Liver (tissue), 9 donors: ENCODE results near the gene CENPN. TPM values are rescaled to one million over a fixed set of nuclear protein-coding genes. Genes with fewer than 3 reads are reported as not detected.

Source experiments
- DNase-seq: peaks from one replicate; pipeline ENCODE4 v3.0.0-alpha.2; 2017; ENCODE audit warnings: low spot score
- H3K27ac ChIP-seq, 2 donors: one replicate each; pipeline ENCODE4 v1.7.0; 2013; ENCODE audit warnings: inconsistent platforms in 2 of 2, low read length in 2 of 2, control low read depth in 1 of 2, low read depth in 1 of 2, mild to moderate bottlenecking in 1 of 2
- H3K27me3 ChIP-seq, 4 donors: one replicate each; pipeline versions ENCODE4 v1.6.1 to v1.7.0; 2013; ENCODE audit warnings: low read length in 3 of 4, inconsistent platforms in 1 of 4, mild to moderate bottlenecking in 1 of 4, moderate library complexity in 1 of 4; ENCODE audit not compliant: control insufficient read depth in 4 of 4, insufficient read depth in 4 of 4
- H3K36me3 ChIP-seq, 4 donors: one replicate each; pipeline versions ENCODE4 v1.6.1 to v1.7.0; 2013; ENCODE audit warnings: low read length in 3 of 4, mild to moderate bottlenecking in 3 of 4, low read depth in 1 of 4, moderate library complexity in 1 of 4; ENCODE audit not compliant: control insufficient read depth in 4 of 4, insufficient read depth in 3 of 4
- H3K4me1 ChIP-seq, 4 donors: one replicate each; pipeline versions ENCODE4 v1.6.1 to v1.7.0; 2013; ENCODE audit warnings: low read length in 3 of 4, mild to moderate bottlenecking in 3 of 4, moderate library complexity in 1 of 4; ENCODE audit not compliant: control insufficient read depth in 4 of 4, insufficient read depth in 4 of 4
- H3K4me3 ChIP-seq, 3 donors: one replicate each; pipeline versions ENCODE4 v1.6.1 to v1.7.0; 2013; ENCODE audit warnings: low read length in 3 of 3, control low read depth in 1 of 3, low read depth in 1 of 3, mild to moderate bottlenecking in 1 of 3
- H3K9ac ChIP-seq, 2 donors: one replicate each; pipeline ENCODE4 v1.7.0; 2013; ENCODE audit warnings: low read length in 2 of 2, mild to moderate bottlenecking in 2 of 2, moderate library complexity in 2 of 2, control low read depth in 1 of 2, low read depth in 1 of 2
- H3K9me3 ChIP-seq, 4 donors: one replicate each; pipeline versions ENCODE4 v1.6.1 to v1.7.0; 2013; ENCODE audit warnings: low read length in 3 of 4; ENCODE audit not compliant: control insufficient read depth in 4 of 4
- ATF3 ChIP-seq: IDR thresholded peaks from 2 replicates; pipeline ENCODE4 v1.6.1; 2016; ENCODE audit warnings: antibody characterized with exemption
- CTCF ChIP-seq: fragments of 150-350 bp; IDR thresholded peaks from 2 replicates; pipeline ENCODE4 v1.5.1; 2017; ENCODE audit warnings: improper control_type of control experiment, low read depth, low read length; ENCODE audit not compliant: missing input control
- EGR1 ChIP-seq, 2 donors: IDR thresholded peaks; 2 replicates each; pipeline ENCODE4 v1.6.1; 2016 to 2018; ENCODE audit warnings: antibody characterized with exemption in 2 of 2, low read depth in 2 of 2
- FOXA1 ChIP-seq: IDR thresholded peaks from 2 replicates; pipeline ENCODE4 v1.6.1; 2016; ENCODE audit warnings: antibody characterized with exemption
- FOXA2 ChIP-seq: IDR thresholded peaks from 2 replicates; pipeline ENCODE4 v1.6.1; 2016; ENCODE audit warnings: antibody characterized with exemption
- GABPA ChIP-seq, 2 donors: IDR thresholded peaks in 1 of 2; conservative IDR thresholded peaks in 1 of 2; 2 replicates each; pipeline ENCODE4 v1.6.1; 2016; ENCODE audit warnings: antibody characterized with exemption in 2 of 2, mild to moderate bottlenecking in 1 of 2, moderate library complexity in 1 of 2
- HNF4A ChIP-seq, 2 donors: conservative IDR thresholded peaks; 2 replicates each; pipeline ENCODE4 v1.6.1; 2016; ENCODE audit warnings: antibody characterized with exemption in 2 of 2, mild to moderate bottlenecking in 2 of 2
- HNF4G ChIP-seq: IDR thresholded peaks from 2 replicates; pipeline ENCODE4 v1.6.1; 2016; ENCODE audit warnings: antibody characterized with exemption
- JUND ChIP-seq, 2 donors: IDR thresholded peaks; 2 replicates each; pipeline ENCODE4 v1.6.1; 2016; ENCODE audit warnings: antibody characterized with exemption in 2 of 2
- MAX ChIP-seq: IDR thresholded peaks from 2 replicates; pipeline ENCODE4 v1.6.1; 2016; ENCODE audit warnings: antibody characterized with exemption
- NR2F2 ChIP-seq: IDR thresholded peaks from 2 replicates; pipeline ENCODE4 v1.6.1; 2016; ENCODE audit warnings: antibody characterized with exemption
- RAD21 ChIP-seq, 2 donors: IDR thresholded peaks; 2 replicates each; pipeline ENCODE4 v1.6.1; 2016; ENCODE audit warnings: antibody characterized with exemption in 2 of 2, mild to moderate bottlenecking in 2 of 2
- REST ChIP-seq: IDR thresholded peaks from 2 replicates; pipeline ENCODE4 v1.6.1; 2016; ENCODE audit warnings: antibody characterized with exemption, mild to moderate bottlenecking
- RXRA ChIP-seq, 2 donors: IDR thresholded peaks; 2 replicates each; pipeline ENCODE4 v1.6.1; 2017 to 2018; ENCODE audit warnings: antibody characterized with exemption in 2 of 2, mild to moderate bottlenecking in 1 of 2
- SP1 ChIP-seq: IDR thresholded peaks from 2 replicates; pipeline ENCODE4 v1.6.1; 2018; ENCODE audit warnings: antibody characterized with exemption, mild to moderate bottlenecking
- TAF1 ChIP-seq: conservative IDR thresholded peaks from 2 replicates; pipeline ENCODE4 v1.6.1; 2016; ENCODE audit warnings: antibody characterized with exemption, mild to moderate bottlenecking
- YY1 ChIP-seq: IDR thresholded peaks from 2 replicates; pipeline ENCODE4 v1.6.1; 2016; ENCODE audit warnings: antibody characterized with exemption, mild to moderate bottlenecking
- ZBTB33 ChIP-seq: IDR thresholded peaks from 2 replicates; pipeline ENCODE4 v1.6.1; 2016; ENCODE audit warnings: antibody characterized with exemption
- WGBS: extraction: QIAGEN DNeasy Blood & Tissue Kit; methylation state at CpG from one replicate; pipeline ENCODE4 v1.1.7; 2013; 5-methylcytosine and 5-hydroxymethylcytosine counted together
- polyA plus RNA-seq, 2 donors: library from polyadenylated mRNA; stranded (reverse) in 1 of 2; unstranded in 1 of 2; fragments of 200-250 nt in 1 of 2; fragments of >200 nt in 1 of 2; fragmentation: Nextera tagmentation in 1 of 2; extraction: Ambion mirVana in 1 of 2; gene quantifications; one replicate each; pipeline versions ENCODE4 v1.2.1 to v1.2.3, GENCODE V29; 2013 to 2015
- total RNA-seq, 2 donors: library from RNA; depleted of rRNA; stranded (reverse); fragments of >200 nt; gene quantifications; one replicate each; pipeline ENCODE4 v1.2.3, GENCODE V29; 2014
- donor health status: healthy.
- donor health status: healthy.
- donor health status: healthy.
- donor health status: healthy.
- donor health status: healthy.

The CENPN gene
- total RNA-seq (10 to 100 TPM in 1 of 2 donors, 1 to 10 TPM in 1; 9.9 to 30.8 TPM), polyA plus RNA-seq (1 to 10 TPM; 1.8 to 5.9 TPM)

- Histone ChIP-seq H3K27ac (peak within 1 kb of the TSS; percentile 94 to 100), H3K36me3 (no peaks in the 10 kb centered on the region), H3K9ac (peak within 1 kb of the TSS; percentile 92 to 96), H3K4me1 (peaks cover 3 to 32% (median 21%) of the 10 kb centered on the region in 4 donors), H3K4me3 (peak within 1 kb of the TSS; percentile 88 to 99 (median 95)), H3K27me3 (no peaks in the 10 kb centered on the region), H3K9me3 (no peaks in the 10 kb centered on the region)
- DNase-seq = peak; percentile 98
- TF ChIP-seq HNF4G (no peak), SP1 (peak; percentile 82), YY1 (peak; percentile 88), ZBTB33 (peak; percentile 86), GABPA (IDR thresholded peaks at IDR 0.05 in 1 of 2, conservative IDR thresholded peaks at IDR 0.05 in 1 of 2) (peak in 1 of 2 donors; percentile 75), EGR1 (IDR thresholded peaks at IDR 0.05; ENCODE audit: low read depth in 2 of 2) (peak; percentile 78 to 85), MAX (peak; percentile 62), ATF3 (no peak), RAD21 (IDR thresholded peaks at IDR 0.05) (peak; percentile 21 to 52), JUND (IDR thresholded peaks at IDR 0.05) (no peak), FOXA1 (no peak), TAF1 (peak; percentile 89), NR2F2 (no peak), HNF4A (conservative IDR thresholded peaks at IDR 0.05) (peak in 1 of 2 donors; percentile 46), RXRA (IDR thresholded peaks at IDR 0.05) (peak; percentile 40 to 56), REST (no peak), CTCF (no peak), FOXA2 (no peak)
- WGBS = under 1% methylated on average over 75 of the region's 75 CpGs
These were observed at the start of gene CENPN, which contains the start of gene CMC2 for GRCh38 chr16:81006813-81007695. Gene CENPN, plus strand, starts transcription at chr16:81007214. Its CDS starts 4,726 bp downstream, at chr16:81011940. Gene CMC2, minus strand, starts transcription at chr16:81006885. Its CDS starts 9,491 bp downstream, at chr16:80997394.
